Panc1 (cell line): Measurements from ENCODE around the gene PHYHIPL. TPM values are rescaled to one million over a fixed set of nuclear protein-coding genes. Genes with fewer than 3 reads are reported as not detected.

Experiments used
- ATAC-seq: fragments of 200-7000 bp; cut with Tn5 transposase; 2 replicates; pipeline ENCODE4 v1.9.1; 2020; ENCODE audit warnings: mild to moderate bottlenecking, moderate library complexity
- BruUV-seq: library from RNA; stranded (reverse); fragments of 400-500 nt; replicated peaks from 2 replicates; lab custom pipeline; 2021; lab: Mats Ljungman, UMichigan
- CTCF ChIA-PET: fragments of 300-600 bp; sonication (Branson Sonifier 250); formaldehyde crosslinking; loops from one replicate; lab custom pipeline; 2022; ENCODE audit warnings: antibody characterized with exemption; lab: Charles Lee
- POLR2A ChIA-PET: fragments of 300-600 bp; sonication (Branson Sonifier 250); formaldehyde crosslinking; loops from one replicate; lab custom pipeline; 2022; ENCODE audit warnings: antibody characterized with exemption; lab: Charles Lee
- DNase-seq: peaks from one replicate; pipeline ENCODE4 v3.0.0-alpha.2; 2010; ENCODE audit warnings: low read depth, low spot score
- H3K27ac ChIP-seq: 2 replicates; pipeline ENCODE4 v1.5.1; 2011; ENCODE audit warnings: mild to moderate bottlenecking, low read length, inconsistent platforms
- H3K27me3 ChIP-seq: fragments of 200-500 bp; sonication (Bioruptor generic); 2 replicates; pipeline ENCODE4 v1.6.0; 2014; ENCODE audit warnings: low read length, inconsistent platforms; ENCODE audit not compliant: control insufficient read depth, insufficient read depth
- H3K36me3 ChIP-seq: fragments of 200-500 bp; sonication (Bioruptor generic); 2 replicates; pipeline ENCODE4 v1.5.1; 2014; ENCODE audit warnings: inconsistent platforms, mild to moderate bottlenecking, low read length, moderate library complexity; ENCODE audit not compliant: control insufficient read depth, insufficient read depth
- H3K4me1 ChIP-seq: 2 replicates; pipeline ENCODE4 v1.5.1; 2011; ENCODE audit warnings: inconsistent platforms, mild to moderate bottlenecking, low read length, moderate library complexity; ENCODE audit not compliant: control insufficient read depth, insufficient read depth
- H3K4me3 ChIP-seq, 2 experiments: 2 replicates each; pipeline ENCODE4 v1.5.1; 2011 to 2012; ENCODE audit warnings: low read depth in 2 of 2, low read length in 2 of 2, mild to moderate bottlenecking in 2 of 2, inconsistent platforms in 1 of 2, moderate library complexity in 1 of 2
- H3K9me3 ChIP-seq: fragments of 200-500 bp; sonication (Bioruptor generic); 2 replicates; pipeline ENCODE4 v1.5.1; 2014; ENCODE audit warnings: low read depth, mild to moderate bottlenecking, inconsistent platforms, low read length, moderate library complexity; ENCODE audit not compliant: control insufficient read depth, insufficient read depth
- POLR2AphosphoS5 ChIP-seq: IDR thresholded peaks from 2 replicates; pipeline ENCODE4 v1.6.1; 2012; ENCODE audit warnings: mild to moderate bottlenecking, low read depth, low read length, moderate library complexity
- REST ChIP-seq, 2 experiments: IDR thresholded peaks; 2 replicates each; pipeline ENCODE4 v1.6.1; 2011 to 2012; ENCODE audit warnings: low read depth in 2 of 2, control low read depth in 1 of 2, low read length in 1 of 2, mild to moderate bottlenecking in 1 of 2, moderate library complexity in 1 of 2; ENCODE audit not compliant: insufficient read depth in 1 of 2
- SIN3A ChIP-seq: IDR thresholded peaks from 2 replicates; pipeline ENCODE4 v1.6.1; 2012; ENCODE audit warnings: low read depth, mild to moderate bottlenecking, low read length, moderate library complexity, borderline replicate concordance; ENCODE audit not compliant: insufficient read depth
- TCF7L2 ChIP-seq: IDR thresholded peaks from 2 replicates; pipeline ENCODE4 v1.6.1; 2011; ENCODE audit warnings: mild to moderate bottlenecking, low read depth, low read length, inconsistent platforms
- in situ Hi-C: cut with HindIII; loops from 2 replicates; pipeline ENCODE4 v1.10.0; 2016; ENCODE audit warnings: low sequenced_read_pairs, low pct_unique_long_range_greater_than_20kb
- intact Hi-C: fragments of 100-400 bp; cut with micrococcal nuclease; formaldehyde crosslinking; loops from one replicate; pipeline ENCODE4 v1.10.0; 2022; ENCODE audit not compliant: unreplicated experiment
- total RNA-seq: library from RNA; stranded (reverse); gene quantifications from one replicate; pipeline ENCODE4 v1.2.1, GENCODE V29; 2021; ENCODE audit not compliant: unreplicated experiment
- TF ChIP-seq, protein P1 (sequence below): fragments of 450-650 bp; IDR thresholded peaks from 2 replicates; pipeline ENCODE4 v1.5.1; 2017; ENCODE audit warnings: mild to moderate bottlenecking

The PHYHIPL gene
- total RNA-seq, 1 experiment from 2014 or later, result not detected

GRCh38 chr10:59240582-59241183, 64.2 kb downstream of the PHYHIPL start:
- no peaks in the 10 kb centered on the region for H3K36me3 ChIP-seq
- ChIA-PET POLR2A (no interaction called here), CTCF (no interaction called here)
- no peak for ATAC-seq
- intact Hi-C loops, result loop anchor here (1.0 to 10.0 kb wide), 2 partner anchors 382 to 784 kb away; no protein-coding TSS in a partner anchor
- H3K27ac ChIP-seq, result no peak overlapping the region
- no peak overlapping the region for H3K4me3 ChIP-seq
- no peaks in the 10 kb centered on the region for H3K4me1 ChIP-seq
- no peaks in the 10 kb centered on the region for H3K27me3 ChIP-seq
- DNase-seq, result no peak
- in situ Hi-C loops, result no loop called here
- BruUV-seq, result no TSS peak
- no peaks in the 10 kb centered on the region for H3K9me3 ChIP-seq
- TF ChIP-seq POLR2AphosphoS5 (no peak), TCF7L2 (no peak), REST (IDR thresholded peaks at IDR 0.05; ENCODE audit: insufficient read depth in 1 of 2, low read depth in 2 of 2, low read length in 1 of 2) (no peak), SIN3A (no peak)
- TF ChIP-seq, protein P1, sequence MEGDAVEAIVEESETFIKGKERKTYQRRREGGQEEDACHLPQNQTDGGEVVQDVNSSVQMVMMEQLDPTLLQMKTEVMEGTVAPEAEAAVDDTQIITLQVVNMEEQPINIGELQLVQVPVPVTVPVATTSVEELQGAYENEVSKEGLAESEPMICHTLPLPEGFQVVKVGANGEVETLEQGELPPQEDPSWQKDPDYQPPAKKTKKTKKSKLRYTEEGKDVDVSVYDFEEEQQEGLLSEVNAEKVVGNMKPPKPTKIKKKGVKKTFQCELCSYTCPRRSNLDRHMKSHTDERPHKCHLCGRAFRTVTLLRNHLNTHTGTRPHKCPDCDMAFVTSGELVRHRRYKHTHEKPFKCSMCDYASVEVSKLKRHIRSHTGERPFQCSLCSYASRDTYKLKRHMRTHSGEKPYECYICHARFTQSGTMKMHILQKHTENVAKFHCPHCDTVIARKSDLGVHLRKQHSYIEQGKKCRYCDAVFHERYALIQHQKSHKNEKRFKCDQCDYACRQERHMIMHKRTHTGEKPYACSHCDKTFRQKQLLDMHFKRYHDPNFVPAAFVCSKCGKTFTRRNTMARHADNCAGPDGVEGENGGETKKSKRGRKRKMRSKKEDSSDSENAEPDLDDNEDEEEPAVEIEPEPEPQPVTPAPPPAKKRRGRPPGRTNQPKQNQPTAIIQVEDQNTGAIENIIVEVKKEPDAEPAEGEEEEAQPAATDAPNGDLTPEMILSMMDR, result peak; percentile 65; the same call in 1 of the 2 replicates

GRCh38 chr10:59242057-59242456, 65.6 kb downstream of the PHYHIPL start:
- H3K4me3 ChIP-seq, result no peak overlapping the region
- H3K4me1 ChIP-seq, result no peaks in the 10 kb centered on the region
- TF ChIP-seq REST (IDR thresholded peaks at IDR 0.05; ENCODE audit: insufficient read depth in 1 of 2, low read depth in 2 of 2, low read length in 1 of 2), result no peak
- TF ChIP-seq TCF7L2, result no peak
- TF ChIP-seq SIN3A, result no peak
- no peak for TF ChIP-seq POLR2AphosphoS5
- TF ChIP-seq, protein P1, result no peak
- intact Hi-C loops, result loop anchor here (10.0 kb wide), 1 partner anchor 783 kb away; no protein-coding TSS in a partner anchor
- no peak overlapping the region for H3K27ac ChIP-seq
- BruUV-seq, result no TSS peak
- CTCF ChIA-PET, result no interaction called here
- DNase-seq, result no peak
- H3K36me3 ChIP-seq, result no peaks in the 10 kb centered on the region
- H3K9me3 ChIP-seq, result no peaks in the 10 kb centered on the region
- POLR2A ChIA-PET, result no interaction called here
- no peak for ATAC-seq
- no peaks in the 10 kb centered on the region for H3K27me3 ChIP-seq
- in situ Hi-C loops, result no loop called here
